Esophagus muscularis mucosa (tissue), 4 donors: ENCODE measurements around the gene GLYATL2. TPM values are rescaled to one million over a fixed set of nuclear protein-coding genes. Genes with fewer than 3 reads are reported as not detected.

Experiments
- DNase-seq: peaks from one replicate; pipeline ENCODE4 v3.0.0-alpha.2; 2017; ENCODE audit errors: extremely low spot score
- H3K27ac ChIP-seq, 4 donors: fragments of 200-600 bp; sonication (generic); replicated peaks in 1 of 4; 1 replicate in 3 of 4; 2 replicates in 1 of 4; pipeline ENCODE4 v1.5.1; 2016 to 2019; ENCODE audit warnings: mild to moderate bottlenecking in 1 of 4
- H3K27me3 ChIP-seq, 4 donors: fragments of 200-600 bp; sonication (generic); one replicate each; pipeline versions ENCODE4 v1.5.1 to v1.6.0; 2016 to 2019
- H3K36me3 ChIP-seq, 4 donors: fragments of 200-600 bp; sonication (generic); one replicate each; pipeline ENCODE4 v1.5.1; 2016 to 2019
- H3K4me1 ChIP-seq, 4 donors: fragments of 200-600 bp; sonication (generic); one replicate each; pipeline ENCODE4 v1.5.1; 2016 to 2019
- H3K4me3 ChIP-seq, 4 donors: fragments of 200-600 bp; sonication (generic); 1 replicate in 2 of 4; 2 replicates in 2 of 4; pipeline ENCODE4 v1.5.1; 2016 to 2019; ENCODE audit warnings: mild to moderate bottlenecking in 4 of 4, moderate library complexity in 1 of 4
- H3K9me3 ChIP-seq, 4 donors: fragments of 200-600 bp; sonication (generic); 1 replicate in 3 of 4; 2 replicates in 1 of 4; pipeline ENCODE4 v1.5.1; 2016 to 2019
- EP300 ChIP-seq: sonication (generic); formaldehyde crosslinking; IDR thresholded peaks from one replicate; pipeline ENCODE4 v1.6.1; 2017; ENCODE audit warnings: antibody characterized with exemption
- POLR2A ChIP-seq: fragments of 450-650 bp; IDR thresholded peaks from one replicate; pipeline ENCODE4 v1.6.1; 2017; ENCODE audit warnings: antibody characterized with exemption, moderate library complexity, mild to moderate bottlenecking, low read depth
- POLR2AphosphoS5 ChIP-seq, 2 donors: sonication (generic); formaldehyde crosslinking; IDR thresholded peaks; one replicate each; pipeline ENCODE4 v1.6.1; 2017; ENCODE audit warnings: antibody characterized with exemption in 2 of 2
- WGBS: methylation state at CpG from one replicate; pipeline ENCODE4 v1.1.5; 2018; 5-methylcytosine and 5-hydroxymethylcytosine counted together
- intact Hi-C: fragments of 100-400 bp; cut with DNase I; formaldehyde crosslinking; loops from one replicate; pipeline ENCODE4 v1.15.1; 2023
- total RNA-seq, 4 donors: library from RNA; depleted of rRNA; stranded (reverse); fragments of >200 nt; gene quantifications; one replicate each; pipeline versions ENCODE4 v1.1.0 to v1.2.1, GENCODE V29; 2016
- TF ChIP-seq, protein P1 (sequence below), 3 experiments: fragments of 200-600 bp in 2 of 3; fragments of 450-650 bp in 1 of 3; sonication (generic) in 2 of 3; IDR thresholded peaks; one replicate each; pipeline ENCODE4 v1.5.1; 2017 to 2019; ENCODE audit warnings: antibody characterized with exemption in 3 of 3, mild to moderate bottlenecking in 2 of 3, moderate library complexity in 1 of 3

GLYATL2 gene, protein sequence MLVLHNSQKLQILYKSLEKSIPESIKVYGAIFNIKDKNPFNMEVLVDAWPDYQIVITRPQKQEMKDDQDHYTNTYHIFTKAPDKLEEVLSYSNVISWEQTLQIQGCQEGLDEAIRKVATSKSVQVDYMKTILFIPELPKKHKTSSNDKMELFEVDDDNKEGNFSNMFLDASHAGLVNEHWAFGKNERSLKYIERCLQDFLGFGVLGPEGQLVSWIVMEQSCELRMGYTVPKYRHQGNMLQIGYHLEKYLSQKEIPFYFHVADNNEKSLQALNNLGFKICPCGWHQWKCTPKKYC
- under 1 TPM in 1 of 4 donors, not detected in 3; 0.33 TPM for total RNA-seq

DNA sequence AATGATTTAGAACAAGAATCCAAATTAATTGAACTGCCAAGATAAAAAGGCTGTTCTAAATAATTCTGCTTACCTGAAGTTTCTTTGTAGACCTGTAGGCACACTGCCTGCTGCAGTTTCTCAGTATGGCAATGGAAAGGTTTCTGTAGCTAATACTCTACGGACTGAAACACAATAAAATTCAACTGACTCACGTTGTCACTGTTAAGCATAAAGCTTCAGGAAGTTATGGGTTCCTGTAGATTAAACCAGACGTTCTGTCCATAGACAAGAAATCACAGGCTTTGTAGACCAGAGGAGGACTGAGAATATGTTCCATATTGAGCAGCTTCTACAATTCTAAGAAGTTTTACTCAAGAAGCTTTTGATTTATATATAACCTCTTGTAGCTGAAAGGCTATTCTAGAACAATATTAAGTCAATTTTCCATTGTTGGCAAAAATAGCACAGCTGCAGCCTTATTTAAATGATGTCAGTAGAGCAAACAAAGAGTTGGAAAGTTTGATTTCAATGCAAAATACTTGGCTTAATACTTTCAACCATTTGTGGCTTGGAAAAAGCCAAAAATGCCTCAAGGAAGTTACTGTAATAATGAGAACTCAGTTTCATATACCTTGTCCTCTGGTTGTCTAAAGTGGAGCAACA lies at the start of gene GLYATL2:
TSS of gene GLYATL2 (minus strand) at position 344 of the 645 bp plus-strand sequence. CDS start 5,092 bp downstream, outside the sequence.
- Histone ChIP-seq H3K27me3 (no peaks in the 10 kb centered on the region), H3K9me3 (no peaks in the 10 kb centered on the region), H3K36me3 (no peaks in the 10 kb centered on the region), H3K4me3 (no peak within 1 kb of the TSS), H3K27ac (no peak within 1 kb of the TSS), H3K4me1 (no peaks in the 10 kb centered on the region)
- TF ChIP-seq POLR2AphosphoS5 (IDR thresholded peaks at IDR 0.05) (no peak), EP300 (no peak), POLR2A (no peak)
- TF ChIP-seq, protein P1, sequence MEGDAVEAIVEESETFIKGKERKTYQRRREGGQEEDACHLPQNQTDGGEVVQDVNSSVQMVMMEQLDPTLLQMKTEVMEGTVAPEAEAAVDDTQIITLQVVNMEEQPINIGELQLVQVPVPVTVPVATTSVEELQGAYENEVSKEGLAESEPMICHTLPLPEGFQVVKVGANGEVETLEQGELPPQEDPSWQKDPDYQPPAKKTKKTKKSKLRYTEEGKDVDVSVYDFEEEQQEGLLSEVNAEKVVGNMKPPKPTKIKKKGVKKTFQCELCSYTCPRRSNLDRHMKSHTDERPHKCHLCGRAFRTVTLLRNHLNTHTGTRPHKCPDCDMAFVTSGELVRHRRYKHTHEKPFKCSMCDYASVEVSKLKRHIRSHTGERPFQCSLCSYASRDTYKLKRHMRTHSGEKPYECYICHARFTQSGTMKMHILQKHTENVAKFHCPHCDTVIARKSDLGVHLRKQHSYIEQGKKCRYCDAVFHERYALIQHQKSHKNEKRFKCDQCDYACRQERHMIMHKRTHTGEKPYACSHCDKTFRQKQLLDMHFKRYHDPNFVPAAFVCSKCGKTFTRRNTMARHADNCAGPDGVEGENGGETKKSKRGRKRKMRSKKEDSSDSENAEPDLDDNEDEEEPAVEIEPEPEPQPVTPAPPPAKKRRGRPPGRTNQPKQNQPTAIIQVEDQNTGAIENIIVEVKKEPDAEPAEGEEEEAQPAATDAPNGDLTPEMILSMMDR (IDR thresholded peaks at IDR 0.05): no peak
- WGBS: 49% methylated on average over 3 of the region's 3 CpGs
- intact Hi-C loops: no loop called here
- no peak for DNase-seq

DNA sequence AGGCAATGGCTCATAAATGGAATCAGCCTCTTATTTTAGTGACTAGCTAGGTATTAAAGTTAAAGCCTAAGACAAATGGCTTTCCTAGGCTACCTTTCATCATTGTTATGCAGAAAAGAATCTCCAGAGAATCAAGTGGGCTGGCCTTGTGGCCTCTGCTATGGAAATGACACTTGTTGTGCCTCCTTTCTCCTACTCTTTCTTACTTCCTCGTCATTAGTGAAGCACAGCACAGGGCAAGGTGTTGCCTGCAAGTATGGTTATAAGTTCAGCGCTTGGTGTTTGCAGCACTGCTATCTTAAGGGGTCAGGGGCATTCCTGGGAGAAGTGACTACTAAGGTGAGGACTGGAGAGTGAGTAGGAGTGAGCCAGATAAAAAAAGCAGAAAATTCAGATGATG lies 49.4 kb upstream of the GLYATL2 start:
- Histone ChIP-seq H3K36me3 (no peaks in the 10 kb centered on the region), H3K9me3 (no peaks in the 10 kb centered on the region), H3K27me3 (peaks cover 0 to 1% (median 0%) of the 10 kb centered on the region in 4 donors), H3K4me1 (no peaks in the 10 kb centered on the region), H3K27ac (no peak overlapping the region), H3K4me3 (no peak overlapping the region)
- intact Hi-C loops: no loop called here
- no peak for DNase-seq
- no peak for TF ChIP-seq POLR2A
- TF ChIP-seq, protein P1 (IDR thresholded peaks at IDR 0.05): no peak
- TF ChIP-seq POLR2AphosphoS5 (IDR thresholded peaks at IDR 0.05): no peak
- no peak for TF ChIP-seq EP300
- 80% methylated on average over 2 of the region's 2 CpGs for WGBS

DNA sequence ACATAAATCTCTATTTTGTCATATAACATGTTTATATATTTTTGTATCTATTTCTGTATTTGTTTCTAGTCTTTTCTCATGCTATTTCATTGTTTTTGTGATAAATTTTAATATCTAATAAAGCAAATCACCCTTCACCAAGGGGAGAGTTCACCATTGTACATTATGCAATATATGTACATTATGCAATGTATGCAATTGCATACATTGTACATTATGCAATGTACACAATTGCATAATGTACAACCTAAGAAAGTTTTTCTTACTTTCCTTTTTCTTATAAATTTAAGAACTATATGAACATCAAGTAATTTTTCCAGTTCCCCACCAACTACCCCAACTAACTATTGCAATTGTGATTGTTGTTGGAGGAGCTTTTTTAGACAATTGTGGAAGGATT lies 44.1 kb upstream of the GLYATL2 start:
- Histone ChIP-seq H3K4me1 (no peaks in the 10 kb centered on the region), H3K27me3 (no peaks in the 10 kb centered on the region), H3K27ac (no peak overlapping the region), H3K9me3 (no peaks in the 10 kb centered on the region), H3K4me3 (no peak overlapping the region), H3K36me3 (no peaks in the 10 kb centered on the region)
- TF ChIP-seq, protein P1 (IDR thresholded peaks at IDR 0.05): no peak
- TF ChIP-seq POLR2AphosphoS5 (IDR thresholded peaks at IDR 0.05) (no peak), EP300 (no peak), POLR2A (no peak)
- DNase-seq: no peak
- intact Hi-C loops: no loop called here

DNA sequence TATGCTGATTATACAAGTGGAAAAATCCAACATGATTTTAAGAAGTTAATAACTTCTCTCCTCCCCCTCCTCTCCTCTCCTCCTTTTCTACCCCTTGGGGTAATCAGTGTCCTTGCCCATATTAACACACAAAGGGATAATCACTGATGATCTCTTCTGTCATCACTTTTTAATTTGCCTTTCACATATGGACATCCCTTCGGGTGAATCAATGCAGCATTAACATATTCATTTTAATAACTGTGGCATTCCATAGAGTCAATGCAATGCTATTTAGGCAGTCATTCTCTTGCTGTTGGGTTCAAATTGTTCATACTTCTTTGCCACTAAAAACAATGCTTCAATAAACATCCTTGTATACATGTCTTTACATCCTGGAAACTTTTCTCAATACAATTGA lies 42.9 kb upstream of the GLYATL2 start:
- H3K4me1 ChIP-seq: no peaks in the 10 kb centered on the region
- 92% methylated on average over 1 of the region's 1 CpG for WGBS

More for the DNA sequence above, 42.9 kb upstream of the GLYATL2 start:
- Histone ChIP-seq H3K27me3 (no peaks in the 10 kb centered on the region), H3K9me3 (no peaks in the 10 kb centered on the region), H3K27ac (no peak overlapping the region), H3K36me3 (no peaks in the 10 kb centered on the region), H3K4me3 (no peak overlapping the region)
- intact Hi-C loops: no loop called here
- no peak for DNase-seq
- TF ChIP-seq POLR2A (no peak), EP300 (no peak), POLR2AphosphoS5 (IDR thresholded peaks at IDR 0.05) (no peak)
- TF ChIP-seq, protein P1 (IDR thresholded peaks at IDR 0.05): no peak
